IPS DF 4.7 (cell line): ENCODE measurements around the gene ZDHHC13.

ENCODE experiments used
- DNase-seq: peaks from one replicate; pipeline ENCODE4 v3.0.0-alpha.2; 2013; ENCODE audit warnings: low spot score; ENCODE audit errors: extremely low read depth

The ZDHHC13 gene

GRCh38 chr11:19164881-19165280 is 47.9 kb downstream of the ZDHHC13 start:
- DNase-seq = no peak

DNA sequence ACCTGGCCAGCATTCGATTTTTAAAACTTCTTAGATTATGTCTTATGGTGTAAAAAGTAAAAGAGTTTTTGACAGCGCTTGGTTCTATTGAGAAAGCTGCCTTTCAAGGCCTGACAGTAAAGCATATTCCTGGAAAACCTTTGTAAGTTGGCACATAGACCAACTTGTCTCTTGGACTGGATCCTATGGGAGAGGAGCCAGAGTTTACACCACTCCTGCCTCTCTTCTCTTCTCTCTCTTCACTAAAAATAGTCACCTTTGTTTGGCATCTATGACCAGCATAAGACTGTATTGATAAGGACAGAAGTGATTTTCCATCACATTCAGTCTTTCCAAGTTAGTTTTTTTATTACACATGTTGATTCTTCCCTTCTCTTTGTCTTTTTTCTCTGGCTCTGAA is 51.1 kb downstream of the ZDHHC13 start:
- no peak for DNase-seq

- no peak for DNase-seq
Measured at GRCh38 chr11:19173004-19173689, 56.2 kb downstream of the ZDHHC13 start.

DNA sequence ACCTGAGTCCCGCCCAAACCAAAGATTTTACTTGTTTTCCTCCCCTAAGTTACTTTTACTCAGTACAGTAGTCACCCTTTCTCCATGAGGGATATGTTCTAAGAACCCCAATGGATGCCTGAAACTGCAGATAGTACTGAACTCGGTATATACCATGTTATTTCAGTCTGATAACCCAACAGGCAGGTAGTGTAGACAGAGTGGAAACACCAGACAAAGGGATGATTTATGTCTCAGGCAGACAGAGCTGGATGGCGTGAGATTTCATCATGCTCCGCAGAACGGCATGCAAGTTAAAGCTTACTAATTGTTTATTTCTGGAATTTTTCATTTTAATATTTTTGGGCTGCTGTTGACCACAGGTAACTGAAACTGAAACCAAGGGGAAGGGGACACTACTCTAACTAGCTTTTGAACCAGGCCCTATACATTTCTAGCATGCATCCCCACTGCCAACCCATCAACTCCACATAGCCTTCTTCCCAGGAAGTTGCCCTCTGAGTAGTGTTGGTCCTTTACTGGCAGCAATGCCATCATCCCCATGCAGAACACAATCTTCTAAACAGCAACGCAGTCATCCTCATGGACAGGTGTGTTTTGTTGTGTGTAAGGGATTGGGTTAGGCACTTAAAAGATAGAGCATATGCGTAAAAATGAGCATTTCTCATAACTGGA is 57.1 kb downstream of the ZDHHC13 start:
- no peak for DNase-seq

- no peak for DNase-seq
Measured at GRCh38 chr11:19176629-19177186, 59.7 kb downstream of the ZDHHC13 start.

DNA sequence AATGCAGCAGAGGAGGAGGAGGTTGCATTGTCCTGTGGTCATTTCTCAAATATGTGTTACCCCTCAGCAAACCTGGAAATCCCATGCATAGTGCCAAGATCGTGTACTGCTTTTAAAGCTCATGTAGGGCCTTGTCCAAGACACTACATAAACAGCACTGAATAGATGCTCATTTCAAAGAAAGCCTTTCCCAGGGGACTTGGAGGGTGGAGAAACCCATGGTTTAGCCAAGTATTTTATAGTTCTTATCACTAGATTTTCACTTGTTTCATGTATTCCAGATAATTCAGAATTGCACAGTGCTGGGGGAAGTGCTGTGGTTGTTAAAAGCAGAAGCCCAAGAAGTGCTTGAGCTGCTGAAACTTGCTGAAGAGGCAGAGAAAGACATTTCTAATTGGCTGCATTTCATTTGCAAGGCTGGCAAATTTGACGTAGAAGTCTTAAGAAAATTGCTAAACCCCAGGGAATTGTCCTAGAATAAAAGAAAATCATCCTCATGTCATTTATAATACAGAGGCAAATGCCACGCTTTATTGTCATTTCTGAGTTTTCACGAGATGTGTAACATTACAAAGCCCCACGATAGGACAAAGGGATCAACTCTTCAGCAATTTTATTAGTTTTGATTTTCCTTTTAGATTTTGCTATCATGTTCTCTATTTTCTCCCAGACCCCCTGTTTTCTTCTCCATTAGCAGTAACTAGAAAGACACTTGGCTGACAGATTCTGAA is 64.7 kb downstream of the ZDHHC13 start:
- DNase-seq = no peak

GRCh38 chr11:19183646-19184045 is 66.7 kb downstream of the ZDHHC13 start:
- no peak for DNase-seq

- no peak for DNase-seq
Measured at GRCh38 chr11:19185036-19185435, 68.1 kb downstream of the ZDHHC13 start.

- DNase-seq = no peak
Measured at GRCh38 chr11:19185516-19186052, 68.6 kb downstream of the ZDHHC13 start.

DNA sequence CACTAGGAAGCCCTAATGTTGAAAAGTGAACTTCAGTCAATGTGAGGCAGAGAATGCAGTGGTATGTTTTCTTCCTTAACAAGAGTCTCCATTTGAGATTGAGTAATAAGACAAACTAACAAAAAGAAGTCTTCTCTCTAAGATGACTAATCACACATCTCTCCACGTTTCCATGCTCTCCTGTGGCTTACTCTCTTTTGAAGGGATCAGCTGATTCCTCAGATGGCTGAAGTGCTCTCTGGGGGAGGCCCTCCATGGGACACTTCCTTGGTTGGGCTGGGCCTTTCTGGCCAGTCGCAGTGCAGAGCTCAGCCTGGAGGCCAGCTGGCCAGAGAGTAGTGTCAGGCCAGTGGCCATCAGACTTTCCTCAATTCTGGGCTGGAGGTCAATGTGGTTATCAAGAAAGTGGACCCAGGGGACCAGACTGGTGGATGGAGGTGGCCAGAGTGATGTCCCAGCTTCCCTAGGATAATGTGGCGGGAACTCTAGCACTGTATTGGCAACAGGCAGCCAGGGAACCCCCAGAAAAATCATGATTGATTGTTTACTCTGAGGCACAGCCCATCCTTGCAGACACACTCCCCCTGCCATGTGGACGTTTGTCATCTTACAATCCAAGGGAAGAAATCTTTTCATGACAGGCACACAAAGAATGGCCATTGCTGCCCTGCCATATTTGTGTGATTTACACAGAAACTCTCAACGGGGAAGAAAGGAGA is 70.3 kb downstream of the ZDHHC13 start:
- no peak for DNase-seq

- no peak for DNase-seq
Measured at GRCh38 chr11:19187833-19188258, 70.9 kb downstream of the ZDHHC13 start.

DNA sequence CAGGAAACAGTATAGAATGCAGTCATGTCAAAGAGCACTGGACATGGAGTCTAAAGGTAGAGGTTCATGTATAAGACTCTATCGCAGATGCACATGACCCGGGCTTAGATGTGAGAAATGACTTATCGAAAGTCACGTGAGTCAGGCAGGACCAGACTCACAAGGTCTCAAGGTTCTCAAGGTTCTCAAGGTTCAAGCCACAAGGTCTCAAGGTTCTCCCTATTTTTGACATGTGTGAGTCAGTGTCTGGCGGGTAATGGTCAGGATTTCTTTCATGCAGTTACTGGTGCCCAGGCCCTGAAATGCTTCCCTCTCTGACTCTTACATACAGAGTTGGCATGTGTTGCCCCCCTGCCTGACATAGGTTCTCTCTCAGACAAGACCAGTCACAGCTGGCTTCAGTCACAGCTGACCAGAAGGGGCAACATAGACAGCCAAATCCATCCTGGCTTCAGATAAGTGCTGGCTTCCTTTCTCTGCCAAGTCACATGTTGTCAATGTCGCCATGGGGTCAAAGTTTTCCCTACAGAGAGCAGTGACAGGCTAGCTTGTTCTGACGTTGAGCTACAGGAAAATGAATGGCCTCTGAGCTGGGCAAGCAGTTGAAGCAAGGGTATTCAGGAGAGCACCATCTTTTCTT is 74.7 kb downstream of the ZDHHC13 start:
- DNase-seq = no peak

- DNase-seq = no peak
Measured at GRCh38 chr11:19193916-19194315, 76.9 kb downstream of the ZDHHC13 start.

GRCh38 chr11:19194620-19195308 is 77.8 kb downstream of the ZDHHC13 start:
- DNase-seq = no peak

GRCh38 chr11:19196432-19196831 is 79.5 kb downstream of the ZDHHC13 start:
- no peak for DNase-seq

DNA sequence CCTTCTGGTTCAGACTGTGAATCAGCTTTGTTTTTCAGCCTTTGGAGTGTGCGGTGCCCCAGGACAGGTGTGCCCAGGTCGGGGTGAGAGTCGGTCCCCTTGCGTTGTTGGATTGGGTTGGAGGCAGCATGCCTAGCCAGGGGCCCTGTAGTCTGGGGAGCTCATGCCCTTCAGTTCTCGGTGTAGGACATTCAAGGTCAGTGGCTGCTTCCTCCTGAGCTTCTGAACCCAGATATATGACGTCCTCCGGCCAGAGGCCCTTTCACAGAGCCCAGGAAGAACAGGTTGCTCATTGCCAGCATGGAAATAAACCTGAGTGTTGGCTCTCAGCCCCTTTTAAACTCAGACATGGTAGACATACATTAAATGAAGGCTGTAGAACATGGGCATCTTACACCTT is 82.1 kb downstream of the ZDHHC13 start:
- DNase-seq = no peak

GRCh38 chr11:19199771-19200170 is 82.8 kb downstream of the ZDHHC13 start:
- DNase-seq = no peak

DNA sequence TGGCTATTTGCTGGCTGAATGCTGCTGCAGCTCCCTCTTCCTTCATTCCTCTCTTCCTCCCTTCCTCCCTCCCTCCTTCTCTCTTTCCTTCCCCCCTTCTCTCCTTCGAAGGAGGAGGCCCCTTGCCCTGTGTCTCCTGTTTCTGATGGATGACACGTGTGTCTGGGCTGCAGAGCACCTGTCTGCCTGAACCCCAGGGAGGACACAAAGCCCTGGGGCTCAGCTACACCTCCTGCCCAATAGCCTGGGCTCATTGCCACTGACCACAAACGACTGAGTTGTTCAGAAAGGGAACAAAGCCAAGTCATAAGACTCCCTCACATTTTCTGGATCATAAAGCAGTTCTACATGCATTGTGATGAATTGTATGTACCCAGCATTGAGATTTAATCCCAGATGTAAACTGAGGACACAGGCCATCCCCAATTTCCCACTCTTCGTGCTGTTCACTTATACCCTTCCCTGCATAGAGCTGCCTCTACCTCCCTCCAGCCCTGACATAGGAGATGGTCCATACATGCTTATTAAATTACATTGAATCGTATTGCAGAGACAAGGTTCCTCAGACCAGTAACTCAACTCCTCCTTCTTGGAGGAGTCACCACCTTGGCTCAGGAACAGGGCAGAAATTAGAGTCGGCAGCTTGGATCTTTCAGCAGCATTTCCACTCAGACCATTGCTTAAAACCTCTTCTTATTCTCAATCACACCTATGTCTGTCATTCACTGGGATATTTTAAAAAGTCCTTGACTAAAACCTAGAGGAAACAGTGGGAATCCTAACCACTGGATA is 83.6 kb downstream of the ZDHHC13 start:
- DNase-seq = no peak
